CD4-positive, alpha-beta memory T cell (primary cell): Measurements from ENCODE around the gene ACAP2. TPM values are rescaled to one million over a fixed set of nuclear protein-coding genes. Genes with fewer than 3 reads are reported as not detected.
"Not testable (repeated sequence)": the region's sequence is repeated elsewhere in the genome, so short reads cannot be mapped to it uniquely, and the experiment has no call there.

Source experiments
- CTCF ChIA-PET: fragments of 350-600 bp; sonication (Branson Sonifier 250); formaldehyde crosslinking; loops from one replicate; lab custom pipeline; 2021; ENCODE audit warnings: inconsistent platforms; ENCODE audit not compliant: partially characterized antibody; lab: Charles Lee
- POLR2A ChIA-PET: fragments of 350-600 bp; sonication (Branson Sonifier 250); formaldehyde crosslinking; loops from one replicate; lab custom pipeline; 2021; ENCODE audit not compliant: partially characterized antibody; lab: Charles Lee
- DNase-seq, 5 donors: peaks; one replicate each; pipeline versions ENCODE4 v3.0.0 to v3.0.0-alpha.2; 2020 to 2022; ENCODE audit warnings: mixed read lengths in 1 of 5
- H3K27ac ChIP-seq: one replicate; pipeline ENCODE4 v1.7.0; 2013; ENCODE audit warnings: low read depth, low read length
- H3K27me3 ChIP-seq: 2 replicates; pipeline ENCODE4 v1.7.0; 2013; ENCODE audit warnings: mild to moderate bottlenecking, low read length, moderate library complexity; ENCODE audit not compliant: insufficient read depth
- H3K36me3 ChIP-seq: 2 replicates; pipeline ENCODE4 v1.7.0; 2013; ENCODE audit warnings: mild to moderate bottlenecking, low read length, moderate library complexity; ENCODE audit not compliant: insufficient read depth
- H3K4me1 ChIP-seq: 2 replicates; pipeline ENCODE4 v1.7.0; 2013; ENCODE audit warnings: mild to moderate bottlenecking, low read length, moderate library complexity; ENCODE audit not compliant: insufficient read depth
- H3K4me3 ChIP-seq, 2 donors: one replicate each; pipeline ENCODE4 v1.7.0; 2013; ENCODE audit warnings: low read length in 2 of 2, mild to moderate bottlenecking in 1 of 2
- H3K9me3 ChIP-seq, 2 donors: one replicate each; pipeline ENCODE4 v1.7.0; 2013; ENCODE audit warnings: low read length in 2 of 2, control low read depth in 1 of 2; ENCODE audit not compliant: control insufficient read depth in 1 of 2
- H3K27ac Mint-ChIP-seq, 7 donors: one replicate each; pipeline ENCODE4 v1.8.0; 2020 to 2021; ENCODE audit warnings: mixed read lengths in 7 of 7, mild to moderate bottlenecking in 6 of 7, inconsistent platforms in 3 of 7, moderate library complexity in 3 of 7
- H3K27me3 Mint-ChIP-seq, 2 donors: one replicate each; pipeline ENCODE4 v1.8.0; 2020 to 2021; ENCODE audit warnings: mixed read lengths in 2 of 2
- H3K36me3 Mint-ChIP-seq, 2 donors: one replicate each; pipeline ENCODE4 v1.8.0; 2020 to 2021; ENCODE audit warnings: mixed read lengths in 2 of 2, inconsistent platforms in 1 of 2, mild to moderate bottlenecking in 1 of 2
- H3K4me1 Mint-ChIP-seq, 4 donors: one replicate each; pipeline ENCODE4 v1.8.0; 2020 to 2021; ENCODE audit warnings: mixed read lengths in 4 of 4, mild to moderate bottlenecking in 1 of 4
- H3K4me3 Mint-ChIP-seq, 8 donors: one replicate each; pipeline ENCODE4 v1.8.0; 2020 to 2021; ENCODE audit warnings: mixed read lengths in 8 of 8, mild to moderate bottlenecking in 7 of 8, moderate library complexity in 6 of 8, inconsistent platforms in 3 of 8
- H3K9me3 Mint-ChIP-seq, 8 donors: one replicate each; pipeline ENCODE4 v1.8.0; 2020 to 2021; ENCODE audit warnings: mixed read lengths in 8 of 8, mild to moderate bottlenecking in 5 of 8, inconsistent platforms in 3 of 8, moderate library complexity in 1 of 8
- intact Hi-C: fragments of 100-400 bp; cut with micrococcal nuclease; formaldehyde crosslinking; loops from one replicate; pipeline ENCODE4 v1.15.1; 2023
- polyA plus RNA-seq, 2 donors: library from polyadenylated mRNA; unstranded; fragments of 300-500 nt; fragmentation: Illumina TruSeq; gene quantifications; one replicate each; pipeline ENCODE4 v1.2.3, GENCODE V29; 2021
- total RNA-seq, 2 experiments: library from RNA; stranded (reverse); gene quantifications; one replicate each; pipeline ENCODE4 v1.2.3, GENCODE V29; 2021

ACAP2 gene, protein sequence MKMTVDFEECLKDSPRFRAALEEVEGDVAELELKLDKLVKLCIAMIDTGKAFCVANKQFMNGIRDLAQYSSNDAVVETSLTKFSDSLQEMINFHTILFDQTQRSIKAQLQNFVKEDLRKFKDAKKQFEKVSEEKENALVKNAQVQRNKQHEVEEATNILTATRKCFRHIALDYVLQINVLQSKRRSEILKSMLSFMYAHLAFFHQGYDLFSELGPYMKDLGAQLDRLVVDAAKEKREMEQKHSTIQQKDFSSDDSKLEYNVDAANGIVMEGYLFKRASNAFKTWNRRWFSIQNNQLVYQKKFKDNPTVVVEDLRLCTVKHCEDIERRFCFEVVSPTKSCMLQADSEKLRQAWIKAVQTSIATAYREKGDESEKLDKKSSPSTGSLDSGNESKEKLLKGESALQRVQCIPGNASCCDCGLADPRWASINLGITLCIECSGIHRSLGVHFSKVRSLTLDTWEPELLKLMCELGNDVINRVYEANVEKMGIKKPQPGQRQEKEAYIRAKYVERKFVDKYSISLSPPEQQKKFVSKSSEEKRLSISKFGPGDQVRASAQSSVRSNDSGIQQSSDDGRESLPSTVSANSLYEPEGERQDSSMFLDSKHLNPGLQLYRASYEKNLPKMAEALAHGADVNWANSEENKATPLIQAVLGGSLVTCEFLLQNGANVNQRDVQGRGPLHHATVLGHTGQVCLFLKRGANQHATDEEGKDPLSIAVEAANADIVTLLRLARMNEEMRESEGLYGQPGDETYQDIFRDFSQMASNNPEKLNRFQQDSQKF
- total RNA-seq (10 to 100 TPM; 72.3 to 73.5 TPM), polyA plus RNA-seq (10 to 100 TPM; 40.9 to 53.9 TPM)

- POLR2A ChIA-PET: interaction anchor here (0.7 to 4.2 kb wide), 16 partner anchors 11 to 957 kb away, joined by 3 to 23 read pairs (median 4); partner anchors contain the start of genes LSG1, PPP1R2 and XXYLT1
- no peaks in the 10 kb centered on the region for H3K9me3 ChIP-seq
- peak within 1 kb of the TSS; percentile 93 to 97 (median 94) for H3K4me3 Mint-ChIP-seq
Observed at GRCh38 chr3:195442573-195443390, at the start of gene ACAP2. TSS of gene ACAP2 (minus strand) at chr3:195443020. CDS start at chr3:195442847, 173 bp downstream.

DNA sequence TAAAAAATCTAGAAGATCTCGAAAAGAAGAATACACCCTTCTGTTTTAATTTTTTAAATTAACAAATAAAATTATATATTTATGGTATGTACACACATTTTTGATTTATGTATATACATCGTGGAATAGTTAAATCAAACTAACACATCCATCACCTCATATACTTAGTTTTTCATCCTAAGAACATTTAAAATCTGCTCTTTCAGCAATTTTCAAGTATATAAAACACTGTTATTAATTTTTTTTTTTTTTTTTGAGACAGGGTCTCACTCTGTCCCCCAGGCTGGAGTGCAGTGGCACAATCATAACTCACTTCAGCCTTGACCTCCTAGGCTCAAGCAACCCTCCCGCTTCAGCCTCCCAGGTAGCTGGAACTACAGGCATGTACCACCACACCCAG lies 32.8 kb upstream of the ACAP2 start:
- Histone ChIP-seq H3K36me3 (no peaks in the 10 kb centered on the region), H3K9me3 (no peaks in the 10 kb centered on the region), H3K4me1 (no peaks in the 10 kb centered on the region), H3K27ac (no peak overlapping the region), H3K27me3 (no peaks in the 10 kb centered on the region), H3K4me3 (no peak overlapping the region)
- peaks cover 0 to 3% (median 0%) of the 10 kb centered on the region in 8 donors for H3K9me3 Mint-ChIP-seq
- ChIA-PET POLR2A (interaction anchor here (0.6 kb wide), 1 partner anchor 11 kb away, joined by 3 read pairs; no protein-coding TSS in a partner anchor), CTCF (no interaction called here)
- H3K4me1 Mint-ChIP-seq: peaks cover 0 to 1% (median 0%) of the 10 kb centered on the region in 4 donors
- intact Hi-C loops: no loop called here
- peaks cover 0 to 9% of the 10 kb centered on the region in 2 donors for H3K27me3 Mint-ChIP-seq
- H3K36me3 Mint-ChIP-seq: no peaks in the 10 kb centered on the region
- no peak overlapping the region for H3K4me3 Mint-ChIP-seq
- no peak for DNase-seq
- no peak overlapping the region for H3K27ac Mint-ChIP-seq

More at GRCh38 chr3:195442573-195443390, at the start of gene ACAP2:
- Histone ChIP-seq H3K4me1 (peaks cover 54% of the 10 kb centered on the region), H3K27ac (peak within 1 kb of the TSS; percentile 89), H3K27me3 (no peaks in the 10 kb centered on the region), H3K4me3 (peak within 1 kb of the TSS; percentile 82 to 87), H3K36me3 (no peaks in the 10 kb centered on the region)
- peak; percentile 97 to 99 (median 98) for DNase-seq
- Mint-ChIP-seq H3K4me1 (peaks cover 32 to 60% (median 43%) of the 10 kb centered on the region in 4 donors), H3K9me3 (no peaks in the 10 kb centered on the region), H3K27me3 (no peaks in the 10 kb centered on the region), H3K27ac (peak within 1 kb of the TSS; percentile 91 to 96 (median 94)), H3K36me3 (peaks cover 0 to 12% of the 10 kb centered on the region in 2 donors)
- intact Hi-C loops: loop anchor here (1.0 kb wide), 4 partner anchors 16 to 673 kb away; partner anchors contain the start of genes PPP1R2 and XXYLT1
- CTCF ChIA-PET: interaction anchor here (6.0 kb wide), 1 partner anchor 172 kb away, joined by 35 read pairs; the partner anchor contains the start of gene XXYLT1

DNA sequence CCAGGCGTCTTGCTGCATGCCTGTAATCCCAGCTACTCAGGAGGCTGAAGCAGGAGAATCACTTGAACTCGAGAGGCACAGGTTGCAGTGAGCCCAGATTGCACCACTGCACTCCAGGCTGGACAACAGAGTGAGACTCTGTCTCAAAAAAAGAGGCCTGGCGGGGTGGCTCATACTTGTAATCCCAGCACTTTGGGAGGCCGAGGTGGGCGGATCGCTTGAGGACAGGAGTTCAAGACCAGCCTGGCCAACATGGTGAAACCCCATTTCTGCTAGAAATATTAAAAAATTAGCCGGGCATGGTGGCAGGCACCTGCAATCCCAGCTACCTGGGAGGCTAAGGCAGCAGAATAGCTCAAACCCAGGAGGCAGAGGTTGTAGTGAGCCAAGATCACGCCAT lies 32.3 kb upstream of the ACAP2 start:
- H3K27ac ChIP-seq, H3K27me3 Mint-ChIP-seq, H3K27me3 ChIP-seq, DNase-seq, H3K9me3 Mint-ChIP-seq, intact Hi-C loops, H3K4me3 ChIP-seq, H3K9me3 ChIP-seq, H3K36me3 ChIP-seq, H3K27ac Mint-ChIP-seq, H3K4me1 ChIP-seq, H3K4me3 Mint-ChIP-seq, H3K4me1 Mint-ChIP-seq, H3K36me3 Mint-ChIP-seq, CTCF ChIA-PET: not testable (repeated sequence)
- POLR2A ChIA-PET: interaction anchor here (0.6 kb wide), 1 partner anchor 11 kb away, joined by 3 read pairs; no protein-coding TSS in a partner anchor

DNA sequence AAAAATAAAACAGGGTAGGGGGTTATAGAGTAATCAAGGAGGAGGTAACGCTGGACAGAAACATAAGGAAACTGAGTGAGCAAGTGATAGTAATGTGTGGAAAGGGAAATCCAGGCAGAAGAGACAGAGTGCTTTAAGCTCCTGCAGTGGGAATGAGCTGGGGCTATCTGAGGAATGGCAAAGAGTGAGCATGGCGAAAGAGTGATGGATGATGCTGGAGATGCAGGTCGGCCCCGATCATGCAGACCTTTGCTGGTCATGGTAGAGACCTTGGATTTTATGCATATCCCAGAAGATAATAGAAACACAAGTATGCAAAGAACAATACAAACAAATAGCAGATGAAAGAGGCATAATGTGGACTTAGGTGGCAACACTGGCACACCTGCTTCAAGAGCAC lies 26.0 kb upstream of the ACAP2 start:
- Mint-ChIP-seq H3K27me3 (peaks cover 0 to 3% of the 10 kb centered on the region in 2 donors), H3K36me3 (peaks cover 0 to 8% of the 10 kb centered on the region in 2 donors), H3K4me1 (peaks cover 0 to 2% (median 0%) of the 10 kb centered on the region in 4 donors), H3K27ac (no peak overlapping the region), H3K9me3 (peaks cover 0 to 21% (median 18%) of the 10 kb centered on the region in 8 donors), H3K4me3 (no peak overlapping the region)
- POLR2A ChIA-PET: no interaction called here
- H3K4me3 ChIP-seq: no peak overlapping the region
- no peak for DNase-seq
- H3K36me3 ChIP-seq: no peaks in the 10 kb centered on the region
- CTCF ChIA-PET: no interaction called here
- H3K27ac ChIP-seq: no peak overlapping the region
- peaks cover 0 to 10% of the 10 kb centered on the region in 2 donors for H3K9me3 ChIP-seq
- no peaks in the 10 kb centered on the region for H3K4me1 ChIP-seq
- H3K27me3 ChIP-seq: no peaks in the 10 kb centered on the region
- intact Hi-C loops: no loop called here

GRCh38 chr3:195468391-195468776 lies 25.6 kb upstream of the ACAP2 start:
- Histone ChIP-seq H3K9me3 (peaks cover 0 to 10% of the 10 kb centered on the region in 2 donors), H3K4me1 (no peaks in the 10 kb centered on the region), H3K4me3 (no peak overlapping the region), H3K36me3 (no peaks in the 10 kb centered on the region), H3K27me3 (no peaks in the 10 kb centered on the region), H3K27ac (no peak overlapping the region)
- H3K4me3 Mint-ChIP-seq: no peak overlapping the region
- H3K27ac Mint-ChIP-seq: no peak overlapping the region
- H3K9me3 Mint-ChIP-seq: peaks cover 0 to 21% (median 18%) of the 10 kb centered on the region in 8 donors
- intact Hi-C loops: no loop called here
- H3K27me3 Mint-ChIP-seq: peaks cover 0 to 3% of the 10 kb centered on the region in 2 donors
- CTCF ChIA-PET: no interaction called here
- POLR2A ChIA-PET: no interaction called here
- DNase-seq: no peak
- H3K36me3 Mint-ChIP-seq: peaks cover 0 to 8% of the 10 kb centered on the region in 2 donors
- peaks cover 0 to 2% (median 0%) of the 10 kb centered on the region in 4 donors for H3K4me1 Mint-ChIP-seq

DNA sequence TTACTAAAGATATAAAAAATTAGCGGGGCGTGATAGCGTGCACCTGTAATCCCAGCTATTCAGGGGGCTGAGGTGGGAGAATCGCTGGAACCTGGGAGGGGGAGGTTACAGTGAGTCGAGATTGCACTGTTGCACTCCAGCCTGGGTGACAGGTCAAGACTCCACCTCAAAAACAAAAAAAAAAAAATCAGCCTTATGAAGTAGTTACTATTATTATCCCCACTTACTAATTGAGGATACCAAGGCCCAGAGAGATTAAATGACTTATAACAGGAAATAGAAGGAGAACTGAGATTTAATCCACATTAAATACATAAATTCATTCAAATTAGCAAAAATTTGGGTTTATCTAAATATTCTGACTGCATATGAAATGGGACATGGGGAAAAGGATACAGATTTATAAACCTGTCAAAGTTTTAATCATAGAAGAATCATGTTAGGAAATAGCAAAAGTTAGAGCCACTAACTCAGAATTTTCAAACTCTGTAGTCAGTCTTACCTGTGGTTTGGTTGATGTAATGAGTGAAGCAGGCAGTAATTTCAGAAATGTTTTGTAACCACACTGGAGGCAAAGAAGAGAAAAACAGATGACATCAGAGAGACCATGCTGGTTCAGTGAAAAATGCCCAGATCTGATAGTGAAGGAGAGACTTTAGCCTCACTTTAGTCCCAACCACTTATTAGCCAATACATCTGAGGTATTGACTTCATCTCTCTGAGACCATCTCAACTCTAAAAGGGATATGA lies 25.0 kb upstream of the ACAP2 start:
- Mint-ChIP-seq H3K27ac (peak overlapping the region in 1 of 7 donors; percentile 9), H3K27me3 (peaks cover 0 to 3% of the 10 kb centered on the region in 2 donors), H3K4me3 (no peak overlapping the region), H3K9me3 (peaks cover 0 to 21% (median 18%) of the 10 kb centered on the region in 8 donors), H3K36me3 (peaks cover 0 to 8% of the 10 kb centered on the region in 2 donors), H3K4me1 (peaks cover 0 to 2% (median 0%) of the 10 kb centered on the region in 4 donors)
- ChIA-PET CTCF (no interaction called here), POLR2A (no interaction called here)
- Histone ChIP-seq H3K4me3 (no peak overlapping the region), H3K4me1 (no peaks in the 10 kb centered on the region), H3K9me3 (peaks cover 0 to 10% of the 10 kb centered on the region in 2 donors), H3K27ac (no peak overlapping the region), H3K27me3 (no peaks in the 10 kb centered on the region), H3K36me3 (no peaks in the 10 kb centered on the region)
- intact Hi-C loops: no loop called here
- DNase-seq: no peak
